ENCODE data around the gene KCNJ10. TPM values are rescaled to one million over a fixed set of nuclear protein-coding genes. Genes with fewer than 3 reads are reported as not detected.

Gene KCNJ10
- total and polyA plus RNA-seq, 12 donors: 0.11 to 0.32 (median 0.13) TPM; not detected in 7

DNA sequence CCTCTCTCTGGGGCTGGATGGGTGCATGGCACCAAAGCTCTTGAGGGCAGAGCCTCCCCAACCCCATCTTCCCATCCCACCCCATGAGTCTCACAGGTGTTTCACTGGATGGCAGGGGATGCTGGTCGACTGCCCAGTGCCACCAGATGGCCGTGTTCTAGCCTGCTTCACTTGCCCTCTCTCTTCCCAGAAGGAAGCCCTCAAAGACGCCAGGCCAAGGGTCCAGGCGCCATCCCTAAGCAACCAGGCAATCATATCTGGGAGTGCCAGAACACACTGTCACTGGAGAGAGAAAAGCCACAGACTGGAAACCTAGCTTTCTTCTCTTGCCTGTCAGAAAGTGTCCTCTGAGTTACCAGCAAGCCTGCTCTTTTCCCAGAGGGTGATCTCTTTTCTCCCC, 64.9 kb downstream of the KCNJ10 start:
- H3K27ac ChIP-seq: no peak overlapping the region
- H3K4me1 ChIP-seq (replicated peaks in 1 of 2): no peaks in the 10 kb centered on the region
- TF ChIP-seq POLR2A (IDR thresholded peaks at IDR 0.05) (no peak), CTCF (IDR thresholded peaks at IDR 0.05) (no peak)
- intact Hi-C loops (cut with DNase I): loop anchor here in 1 of 2 donors (10.0 kb wide), 1 partner anchor 210 kb away; no protein-coding TSS in a partner anchor
- WGBS, 4 donors: 55 to 100% (median 76%) methylated on average over 2 to 4 of the region's 4 CpGs
- H3K4me3 ChIP-seq: no peak overlapping the region
- H3K9me3 ChIP-seq (replicated peaks in 1 of 3): no peaks in the 10 kb centered on the region
- H3K36me3 ChIP-seq (replicated peaks in 1 of 2): no peaks in the 10 kb centered on the region
- no peak for DNase-seq
- H3K27me3 ChIP-seq: no peaks in the 10 kb centered on the region

DNA sequence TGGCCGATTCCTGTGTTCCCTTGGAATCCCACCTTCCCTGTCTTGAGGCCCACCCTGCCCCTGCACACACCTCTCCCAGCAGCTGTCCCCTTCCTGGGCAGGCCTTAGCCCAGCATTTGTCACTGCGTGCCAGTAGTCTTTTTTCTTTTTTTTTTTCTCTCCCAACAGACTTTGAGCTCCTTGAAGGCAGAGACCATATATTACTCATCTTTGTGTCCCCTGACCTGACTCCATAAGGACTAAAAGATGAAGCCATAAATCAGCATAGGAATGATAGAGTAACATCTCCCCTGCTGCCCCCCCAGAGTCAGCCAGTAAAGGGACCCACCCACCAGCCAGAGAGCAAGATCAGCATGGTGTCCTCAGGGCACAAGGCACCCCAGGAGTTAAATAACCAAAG, 65.5 kb downstream of the KCNJ10 start:
- Histone ChIP-seq H3K9me3 (replicated peaks in 1 of 3) (no peaks in the 10 kb centered on the region), H3K4me1 (replicated peaks in 1 of 2) (no peaks in the 10 kb centered on the region), H3K27me3 (peaks cover 4% of the 10 kb centered on the region), H3K27ac (no peak overlapping the region), H3K36me3 (replicated peaks in 1 of 2) (no peaks in the 10 kb centered on the region), H3K4me3 (no peak overlapping the region)
- intact Hi-C loops (cut with DNase I): loop anchor here (5.0 to 10.0 kb wide), 2 partner anchors 72 to 210 kb away; no protein-coding TSS in a partner anchor
- DNase-seq: no peak
- TF ChIP-seq CTCF (IDR thresholded peaks at IDR 0.05): no peak
- no peak for TF ChIP-seq POLR2A (IDR thresholded peaks at IDR 0.05)
- 88 to 94% (median 91%) methylated on average over 2 of the region's 2 CpGs for WGBS, 4 donors

DNA sequence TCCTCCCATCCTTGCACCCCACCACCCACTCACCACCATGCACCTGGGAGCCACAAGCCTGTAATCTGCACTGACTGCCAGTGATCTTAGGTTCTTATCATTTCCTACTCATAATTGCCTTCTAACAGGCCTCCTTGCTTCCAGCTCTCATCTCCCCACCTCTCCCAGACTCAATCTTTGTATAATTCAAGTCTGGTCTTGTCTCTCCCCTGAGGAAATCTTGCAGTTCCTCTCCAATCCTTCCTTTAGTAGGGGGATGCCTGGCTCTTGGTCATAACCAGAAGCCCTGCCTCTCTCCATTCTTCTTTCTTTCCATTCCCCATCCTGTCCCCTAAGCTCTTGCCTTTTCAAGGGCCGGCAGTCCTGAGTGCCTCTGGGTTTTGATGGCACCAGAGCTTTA, 66.0 kb downstream of the KCNJ10 start:
- DNase-seq: no peak
- WGBS, 4 donors: 87 to 96% (median 91%) methylated on average over 1 of the region's 1 CpG
- no peaks in the 10 kb centered on the region for H3K4me1 ChIP-seq (replicated peaks in 1 of 2)
- H3K36me3 ChIP-seq (replicated peaks in 1 of 2): no peaks in the 10 kb centered on the region
- H3K9me3 ChIP-seq (replicated peaks in 1 of 3): no peaks in the 10 kb centered on the region
- no peak overlapping the region for H3K4me3 ChIP-seq
- peaks cover 4% of the 10 kb centered on the region for H3K27me3 ChIP-seq
- no peak overlapping the region for H3K27ac ChIP-seq
- TF ChIP-seq CTCF (IDR thresholded peaks at IDR 0.05): no peak
- no peak for TF ChIP-seq POLR2A (IDR thresholded peaks at IDR 0.05)
- intact Hi-C loops (cut with DNase I): loop anchor here (5.0 to 10.0 kb wide), 2 partner anchors 72 to 209 kb away; no protein-coding TSS in a partner anchor

GRCh38 chr1:160001440-160001839, 68.5 kb downstream of the KCNJ10 start:
- no peak overlapping the region for H3K27ac ChIP-seq
- H3K36me3 ChIP-seq (replicated peaks in 1 of 2): no peaks in the 10 kb centered on the region
- 68 to 80% (median 73%) methylated on average over 2 of the region's 2 CpGs for WGBS, 4 donors
- intact Hi-C loops (cut with DNase I): loop anchor here (5.0 to 10.0 kb wide), 2 partner anchors 69 to 207 kb away; no protein-coding TSS in a partner anchor
- H3K4me1 ChIP-seq (replicated peaks in 1 of 2): no peaks in the 10 kb centered on the region
- no peak for DNase-seq
- H3K4me3 ChIP-seq: no peak overlapping the region
- H3K27me3 ChIP-seq: peaks cover 8% of the 10 kb centered on the region
- TF ChIP-seq CTCF (IDR thresholded peaks at IDR 0.05) (no peak), POLR2A (IDR thresholded peaks at IDR 0.05) (no peak)
- H3K9me3 ChIP-seq (replicated peaks in 1 of 3): no peaks in the 10 kb centered on the region
